ENCODE data around the gene FHAD1. TPM values are rescaled to one million over a fixed set of nuclear protein-coding genes. Genes with fewer than 3 reads are reported as not detected.

Gene FHAD1
- total RNA-seq, 1 donor from 2014 or later, result not detected

- H3K27ac ChIP-seq, result no peak overlapping the region
- TF ChIP-seq CTCF (IDR thresholded peaks at IDR 0.05) (no peak), POLR2A (IDR thresholded peaks at IDR 0.05) (no peak), POLR2AphosphoS5 (IDR thresholded peaks at IDR 0.05; ENCODE audit: insufficient read depth in 1 of 2, low read depth in 1 of 2) (no peak)
- no peaks in the 10 kb centered on the region for H3K4me1 ChIP-seq
- no peaks in the 10 kb centered on the region for H3K36me3 ChIP-seq
- no peak overlapping the region for H3K4me3 ChIP-seq
- intact Hi-C loops (cut with DNase I), result loop anchor here (2.0 to 5.0 kb wide), 2 partner anchors 120 to 146 kb away; partner anchors contain the start of gene TMEM51
- no peaks in the 10 kb centered on the region for H3K27me3 ChIP-seq
- DNase-seq (ENCODE audit: extremely low spot score in 2 of 2), result no peak
- H3K9me3 ChIP-seq, result no peaks in the 10 kb centered on the region
Measured at GRCh38 chr1:15273274-15273673, 26.3 kb downstream of the FHAD1 start.

- no peak for TF ChIP-seq POLR2AphosphoS5 (IDR thresholded peaks at IDR 0.05; ENCODE audit: insufficient read depth in 1 of 2, low read depth in 1 of 2)
- TF ChIP-seq POLR2A (IDR thresholded peaks at IDR 0.05), result no peak
- TF ChIP-seq CTCF (IDR thresholded peaks at IDR 0.05), result no peak
- H3K36me3 ChIP-seq, result no peaks in the 10 kb centered on the region
- H3K27ac ChIP-seq, result no peak overlapping the region
- H3K4me3 ChIP-seq, result no peak overlapping the region
- no peaks in the 10 kb centered on the region for H3K27me3 ChIP-seq
- DNase-seq (ENCODE audit: extremely low spot score in 2 of 2), result peak; percentile 28 to 40
- H3K4me1 ChIP-seq, result no peaks in the 10 kb centered on the region
- no peaks in the 10 kb centered on the region for H3K9me3 ChIP-seq
- intact Hi-C loops (cut with DNase I), result no loop called here
Measured at GRCh38 chr1:15275921-15276683, 29.1 kb downstream of the FHAD1 start.

GRCh38 chr1:15276691-15277446 lies 29.8 kb downstream of the FHAD1 start:
- intact Hi-C loops (cut with DNase I), result no loop called here
- H3K27ac ChIP-seq, result no peak overlapping the region
- H3K27me3 ChIP-seq, result no peaks in the 10 kb centered on the region
- no peak overlapping the region for H3K4me3 ChIP-seq
- H3K4me1 ChIP-seq, result no peaks in the 10 kb centered on the region
- no peaks in the 10 kb centered on the region for H3K36me3 ChIP-seq
- DNase-seq (ENCODE audit: extremely low spot score in 2 of 2), result peak; percentile 25 to 54
- H3K9me3 ChIP-seq, result no peaks in the 10 kb centered on the region
- no peak for TF ChIP-seq CTCF (IDR thresholded peaks at IDR 0.05)
- no peak for TF ChIP-seq POLR2A (IDR thresholded peaks at IDR 0.05)
- TF ChIP-seq POLR2AphosphoS5 (IDR thresholded peaks at IDR 0.05; ENCODE audit: insufficient read depth in 1 of 2, low read depth in 1 of 2), result no peak

- Histone ChIP-seq H3K27me3 (no peaks in the 10 kb centered on the region), H3K9me3 (no peaks in the 10 kb centered on the region), H3K36me3 (no peaks in the 10 kb centered on the region), H3K4me3 (no peak overlapping the region), H3K27ac (no peak overlapping the region), H3K4me1 (no peaks in the 10 kb centered on the region)
- intact Hi-C loops (cut with DNase I), result no loop called here
- DNase-seq (ENCODE audit: extremely low spot score in 2 of 2), result peak; percentile 25 to 34
- TF ChIP-seq CTCF (IDR thresholded peaks at IDR 0.05) (no peak), POLR2AphosphoS5 (IDR thresholded peaks at IDR 0.05; ENCODE audit: insufficient read depth in 1 of 2, low read depth in 1 of 2) (no peak), POLR2A (IDR thresholded peaks at IDR 0.05) (no peak)
Measured at GRCh38 chr1:15277447-15277838, 30.4 kb downstream of the FHAD1 start.
